Fibroblast of the conjunctiva (primary cell): ENCODE measurements around the gene FBXO28.

Experiments used
- DNase-seq: peaks from one replicate; pipeline ENCODE4 v3.0.0-alpha.2; 2010; ENCODE audit warnings: low read depth

The FBXO28 gene

GRCh38 chr1:224095867-224096266 is 18.0 kb upstream of the FBXO28 start:
- DNase-seq: no peak

DNA sequence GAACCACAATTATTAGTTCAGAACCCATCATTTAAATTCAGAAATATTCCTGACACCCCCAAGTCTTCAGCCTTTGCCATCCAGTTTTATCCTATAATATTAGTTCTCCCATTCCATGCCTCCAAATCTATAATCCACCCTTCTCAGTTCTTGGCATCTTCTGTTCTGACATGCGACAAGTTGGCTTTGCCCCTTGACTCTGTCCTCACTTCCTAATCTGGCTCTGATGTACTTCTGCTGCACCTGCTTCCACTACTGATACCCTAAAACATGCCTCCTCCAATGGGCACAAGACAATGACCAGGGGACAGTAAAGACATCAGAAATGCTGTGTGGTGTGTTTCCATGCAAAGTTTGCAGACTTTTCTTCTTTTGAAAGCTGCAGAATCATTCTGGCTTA is 17.1 kb upstream of the FBXO28 start:
- no peak for DNase-seq

DNA sequence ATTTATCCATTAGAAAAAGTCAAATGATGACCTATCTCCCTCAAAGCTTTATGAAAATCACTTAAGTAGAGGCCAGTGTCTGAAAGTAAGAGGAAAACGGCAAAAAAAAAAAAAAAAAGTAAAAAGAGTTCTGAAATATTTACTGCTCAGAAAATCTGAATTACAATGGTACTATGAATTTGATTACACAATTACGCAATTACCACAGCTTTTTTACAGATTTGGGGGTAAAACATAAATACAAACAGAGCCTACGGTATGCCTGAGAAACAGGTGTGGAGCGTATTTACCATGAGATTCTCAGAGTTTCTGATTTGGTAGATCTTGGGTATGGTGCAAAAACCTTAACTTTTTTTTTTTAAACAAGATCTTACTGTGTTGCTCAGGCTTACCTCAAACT is 15.9 kb upstream of the FBXO28 start:
- DNase-seq: no peak

GRCh38 chr1:224106568-224107281 is 7.2 kb upstream of the FBXO28 start:
- DNase-seq: peak; percentile 17

GRCh38 chr1:224107282-224107625 is 6.7 kb upstream of the FBXO28 start:
- no peak for DNase-seq

- no peak for DNase-seq
Observed at GRCh38 chr1:224108991-224109390, 4.9 kb upstream of the FBXO28 start.

DNA sequence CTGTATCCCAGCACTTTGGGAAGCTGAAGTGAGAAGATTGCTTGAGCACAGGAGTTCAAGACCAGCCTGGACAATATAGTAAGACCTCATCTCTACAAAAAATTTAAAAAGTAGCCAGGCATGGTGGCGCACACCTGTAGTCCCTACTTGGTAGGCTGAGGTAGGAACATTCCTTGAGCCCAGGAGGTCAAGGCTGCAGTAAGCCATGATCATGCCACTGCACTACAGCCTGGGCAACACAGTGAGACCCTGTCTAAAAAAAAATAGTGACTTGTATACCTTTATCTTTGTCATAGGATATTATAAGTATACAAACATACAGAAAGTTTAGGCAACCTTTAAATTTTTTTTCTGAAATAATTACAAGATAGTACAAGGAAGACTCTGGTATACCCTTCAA is 3.9 kb upstream of the FBXO28 start:
- DNase-seq: no peak

DNA sequence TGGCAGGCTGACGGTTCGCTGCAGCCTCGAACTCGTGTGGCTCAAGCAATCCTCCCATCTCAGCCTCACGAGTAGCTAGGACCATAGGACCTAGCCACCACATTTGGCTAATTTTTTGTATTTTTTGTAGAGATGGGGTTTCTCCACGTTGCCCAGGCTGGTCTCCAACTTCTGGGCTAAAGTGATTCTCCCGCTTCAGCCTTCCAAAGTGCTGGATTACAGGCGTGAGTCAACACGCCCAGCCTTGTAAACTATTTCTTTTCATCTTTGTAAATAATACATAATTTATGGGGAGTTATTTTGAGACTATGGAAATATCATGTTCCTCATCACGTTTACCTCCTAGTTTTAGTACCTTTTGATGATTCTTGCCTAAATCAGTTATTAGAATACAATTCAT is 906 bp upstream of the FBXO28 start:
- no peak for DNase-seq

DNA sequence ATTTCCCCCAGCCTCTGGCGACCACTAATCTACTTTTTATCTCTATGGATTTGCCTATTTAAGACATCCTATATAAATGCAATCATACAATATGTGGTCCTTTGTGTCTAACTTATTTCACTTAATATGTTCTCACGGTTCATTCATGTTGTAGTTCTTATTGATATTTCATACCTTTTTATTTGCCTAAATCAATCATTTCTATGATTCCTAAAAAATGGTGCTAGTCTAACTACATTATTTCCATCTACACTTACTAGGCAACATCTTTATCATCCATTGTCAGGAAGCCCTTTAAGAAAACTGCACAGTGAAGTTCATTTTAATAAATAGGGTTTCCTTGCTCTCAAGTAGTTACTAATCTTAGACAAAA is 380 bp upstream of the FBXO28 start:
- DNase-seq: no peak

DNA sequence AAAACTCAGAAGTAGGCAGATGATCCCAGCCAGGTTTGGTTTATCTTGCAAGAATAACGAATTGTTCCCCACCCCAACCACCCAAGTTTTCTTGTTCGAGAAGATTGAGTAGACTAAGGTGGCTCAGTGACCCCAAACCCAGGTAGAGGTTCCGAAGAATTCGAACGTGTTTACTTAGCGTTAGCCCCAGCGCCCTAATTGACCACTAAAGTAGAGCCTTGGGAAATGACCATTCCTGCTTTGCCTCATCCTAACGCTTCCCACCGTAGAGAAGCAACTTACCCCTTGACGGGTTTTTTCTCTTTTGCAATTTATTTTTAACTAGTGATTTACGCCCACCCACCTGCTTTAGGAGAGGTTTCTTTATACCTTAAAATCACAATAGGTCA is 870 bp downstream of the FBXO28 start:
- no peak for DNase-seq

DNA sequence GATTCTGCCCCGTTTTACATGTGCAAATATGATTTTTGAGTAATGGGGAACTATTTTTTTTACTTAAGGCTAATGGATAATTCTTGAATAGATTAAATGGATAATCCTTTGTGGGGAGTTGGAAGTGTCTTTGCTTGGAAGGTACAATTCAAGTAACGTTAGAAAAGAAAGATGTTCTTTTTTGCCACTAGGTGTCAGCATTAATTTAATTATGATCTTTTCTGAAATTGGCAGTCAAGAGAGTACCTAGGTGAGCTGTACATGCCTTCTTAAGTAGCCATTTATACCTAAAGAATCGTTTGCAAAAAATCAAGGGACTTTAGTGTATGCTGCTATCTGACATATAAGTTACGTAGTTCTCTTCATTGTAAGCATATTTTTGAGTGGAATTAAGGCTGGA is 2.2 kb downstream of the FBXO28 start:
- DNase-seq: peak; percentile 31

DNA sequence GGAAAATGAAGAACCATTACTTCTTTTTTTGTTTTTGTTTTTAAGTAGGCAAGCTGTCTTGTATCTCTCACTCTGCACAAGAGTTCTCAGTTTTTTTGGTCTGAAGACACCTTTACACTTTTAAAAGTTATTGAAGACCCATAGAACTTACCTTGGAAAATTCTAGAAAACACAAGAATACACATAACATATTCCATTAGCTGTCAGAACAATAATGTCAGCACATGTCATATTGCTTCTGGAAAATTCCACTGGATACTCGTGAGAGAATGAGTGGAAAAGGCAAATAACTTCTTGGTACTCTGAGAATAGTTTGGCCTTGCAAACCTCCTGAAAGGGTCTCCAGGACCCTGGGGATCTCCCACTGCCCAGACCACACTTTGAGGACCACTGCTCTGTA is 4.8 kb downstream of the FBXO28 start:
- no peak for DNase-seq

GRCh38 chr1:224123136-224123535 is 9.2 kb downstream of the FBXO28 start:
- no peak for DNase-seq

DNA sequence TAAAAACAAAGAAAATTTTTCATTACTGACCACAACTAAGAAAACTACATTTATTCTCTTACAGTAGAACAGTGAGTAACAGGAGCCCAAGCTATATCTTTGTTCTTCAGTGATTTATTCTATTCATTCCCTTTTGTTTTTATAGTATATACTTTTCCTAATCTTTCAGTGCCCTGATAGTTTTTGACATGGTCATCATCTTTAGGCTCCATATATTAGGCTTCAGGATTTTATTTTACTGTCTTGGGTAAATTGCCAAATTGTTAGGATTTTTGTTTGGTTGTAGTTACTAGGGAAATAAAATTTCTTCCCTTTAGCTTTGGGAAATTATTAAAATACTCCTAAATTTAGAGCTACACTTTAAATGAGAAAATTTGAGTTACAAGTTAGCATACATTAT is 10.3 kb downstream of the FBXO28 start:
- DNase-seq: no peak

DNA sequence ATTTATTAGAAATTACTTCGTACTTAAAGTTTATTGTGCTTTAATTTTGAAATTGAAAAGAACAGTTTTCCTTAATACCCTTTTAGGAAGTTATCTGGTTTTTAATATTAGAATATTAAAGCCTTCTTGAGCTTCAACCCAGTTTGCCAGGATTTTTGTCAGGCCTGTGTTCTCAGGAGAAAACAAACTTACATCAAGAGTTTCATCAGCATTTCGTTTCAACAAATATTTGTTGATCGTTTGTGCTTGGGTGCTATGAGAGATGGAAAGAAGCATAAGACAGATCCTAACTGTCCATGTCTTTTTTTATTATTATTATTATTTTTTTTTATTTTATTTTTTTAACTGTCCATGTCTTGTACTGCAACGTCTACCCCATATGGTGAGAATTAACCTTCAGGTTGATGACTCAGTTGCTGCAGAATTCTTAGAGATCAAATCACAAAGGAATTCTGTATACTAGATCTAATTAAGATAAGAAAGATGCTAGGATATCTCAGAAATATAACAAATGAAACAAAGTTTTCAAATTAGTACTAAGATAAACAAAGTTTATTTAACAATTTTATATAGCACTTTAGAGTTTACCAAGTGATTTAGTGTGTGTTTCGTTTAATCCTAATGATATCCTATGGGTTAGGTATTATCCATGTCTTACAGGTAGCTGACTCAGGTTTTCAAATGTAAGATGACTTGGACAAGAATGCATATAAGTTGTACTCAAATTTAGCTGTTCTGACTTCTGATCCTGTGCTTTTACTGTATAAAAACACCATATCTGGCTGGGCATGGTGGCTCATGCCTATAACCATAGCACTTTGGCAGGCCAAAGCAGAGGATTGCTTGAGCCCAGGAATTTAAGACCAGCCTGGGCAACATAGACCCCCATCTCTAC is 14.3 kb downstream of the FBXO28 start:
- DNase-seq: peak; percentile 9

DNA sequence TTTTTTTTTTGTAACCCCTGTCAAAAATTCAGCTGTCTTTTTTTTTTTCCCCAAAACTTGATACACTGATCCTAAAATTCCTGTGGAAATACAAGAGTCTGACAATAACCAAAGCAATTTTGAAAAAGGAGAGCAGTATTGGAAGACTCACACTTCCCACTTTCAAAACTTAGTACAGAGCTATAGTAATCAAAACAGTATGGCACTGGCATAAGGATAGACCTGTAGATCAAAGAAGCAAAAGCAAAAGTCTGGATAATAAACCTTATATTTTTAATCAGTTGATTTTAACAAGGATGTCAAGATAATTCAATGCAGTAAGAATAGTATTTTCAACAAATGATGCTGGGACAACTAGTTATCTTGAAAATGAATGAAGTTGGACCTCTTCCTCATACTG is 17.3 kb downstream of the FBXO28 start:
- DNase-seq: no peak

GRCh38 chr1:224132901-224133300 is 19.0 kb downstream of the FBXO28 start:
- no peak for DNase-seq

GRCh38 chr1:224133741-224134299 is 19.9 kb downstream of the FBXO28 start:
- no peak for DNase-seq

DNA sequence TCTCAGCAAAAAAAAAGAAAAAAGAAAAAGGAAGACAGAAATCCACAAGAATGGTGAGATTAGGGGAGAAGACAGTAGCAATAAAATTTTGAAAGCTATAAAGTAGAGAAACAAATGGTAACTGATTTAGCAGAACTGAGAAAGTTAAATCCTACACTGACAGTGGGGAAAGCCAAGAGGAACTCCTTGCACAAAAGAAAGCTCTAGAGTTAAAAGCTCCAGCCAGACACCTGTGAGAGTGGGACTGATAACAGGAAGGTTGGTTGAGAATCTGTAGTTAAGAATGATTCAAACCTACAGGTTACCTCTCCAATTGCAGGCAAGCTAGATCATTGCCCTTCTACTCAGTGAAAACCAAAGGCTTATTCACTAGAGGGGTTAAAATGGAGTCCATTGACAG is 23.6 kb downstream of the FBXO28 start:
- DNase-seq: no peak

DNA sequence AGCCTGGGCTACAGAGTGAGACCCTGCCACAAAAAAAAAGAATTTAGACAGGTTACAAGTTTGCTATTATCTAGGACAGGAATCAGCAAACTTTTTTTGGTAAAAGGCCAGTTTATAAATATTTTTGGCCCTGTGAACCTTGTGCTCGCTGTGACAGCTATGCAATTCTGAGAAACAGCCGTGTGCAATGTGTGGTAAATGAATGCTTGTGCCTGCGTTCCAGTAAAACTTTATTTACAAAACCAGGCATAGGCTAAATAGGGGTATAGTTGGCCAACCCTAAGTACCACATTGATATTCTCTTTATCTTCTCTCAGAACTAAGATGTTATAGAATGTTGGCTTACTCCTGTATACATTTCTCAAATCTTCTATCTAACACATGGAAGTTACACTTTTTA is 24.3 kb downstream of the FBXO28 start:
- DNase-seq: no peak

DNA sequence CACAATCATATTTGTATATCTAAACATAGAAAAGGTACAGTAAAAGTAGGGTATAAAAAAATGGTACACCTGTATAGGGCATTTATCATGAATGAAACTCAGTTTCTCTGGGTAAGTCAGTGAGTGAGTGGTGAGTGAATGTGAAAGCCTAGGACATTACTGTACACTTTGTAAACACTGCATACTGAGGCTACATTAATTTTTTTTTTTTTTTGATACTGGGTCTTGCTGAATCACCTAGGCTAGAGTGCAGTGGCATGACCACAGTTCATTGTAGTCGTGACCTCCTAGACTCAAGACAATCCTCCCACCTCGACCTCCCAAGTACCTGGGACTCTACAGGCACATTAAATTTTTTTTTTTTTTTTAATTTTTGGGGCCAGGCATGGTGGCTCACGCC is 27.8 kb downstream of the FBXO28 start:
- no peak for DNase-seq

GRCh38 chr1:224149709-224150108 is 35.8 kb downstream of the FBXO28 start:
- DNase-seq: no peak

DNA sequence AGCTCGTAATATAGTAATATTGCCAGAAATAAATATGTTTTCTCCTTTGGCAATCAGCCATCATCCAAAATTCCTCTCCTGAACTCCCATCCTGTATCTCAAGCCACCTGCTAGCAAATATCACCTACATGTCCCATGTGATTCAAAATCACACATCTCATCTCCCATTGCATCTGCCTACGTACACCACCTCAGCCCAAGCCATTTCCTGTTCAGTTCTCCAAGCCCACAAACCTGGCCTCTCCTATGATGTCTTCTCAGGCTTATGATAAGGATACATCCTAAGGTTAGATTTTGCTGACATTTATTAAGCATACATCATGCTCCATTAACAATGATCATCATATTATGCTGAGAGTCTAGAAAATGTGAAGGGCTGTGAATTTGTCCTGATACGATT is 37.2 kb downstream of the FBXO28 start:
- no peak for DNase-seq
